ENCODE data around the gene PCNX3.
"Not testable (repeated sequence)": the region's sequence is repeated elsewhere in the genome, so short reads cannot be mapped to it uniquely, and the experiment has no call there.

DNA sequence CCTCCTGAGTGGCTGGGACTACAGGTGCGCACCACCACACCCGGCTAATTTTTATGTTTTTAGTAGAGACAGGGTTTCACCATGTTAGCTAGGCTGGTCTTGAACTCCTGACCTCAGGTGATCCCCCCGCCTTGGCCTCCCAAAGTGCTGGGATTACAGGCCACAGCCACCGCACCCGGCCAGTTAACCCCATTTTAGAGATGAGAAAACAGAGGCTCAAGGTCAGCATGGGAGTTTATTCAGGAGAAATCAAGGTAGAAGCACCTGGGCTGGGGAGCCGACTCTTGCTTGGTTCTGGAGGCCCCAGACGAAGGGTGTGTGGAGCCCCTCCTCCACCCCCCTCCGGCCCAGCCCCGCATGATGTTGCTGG is 23.6 kb downstream of the PCNX3 start:
- not testable (repeated sequence) for TF ChIP-seq POLR2A (IDR thresholded peaks at IDR 0.05)
- TF ChIP-seq, protein P1, sequence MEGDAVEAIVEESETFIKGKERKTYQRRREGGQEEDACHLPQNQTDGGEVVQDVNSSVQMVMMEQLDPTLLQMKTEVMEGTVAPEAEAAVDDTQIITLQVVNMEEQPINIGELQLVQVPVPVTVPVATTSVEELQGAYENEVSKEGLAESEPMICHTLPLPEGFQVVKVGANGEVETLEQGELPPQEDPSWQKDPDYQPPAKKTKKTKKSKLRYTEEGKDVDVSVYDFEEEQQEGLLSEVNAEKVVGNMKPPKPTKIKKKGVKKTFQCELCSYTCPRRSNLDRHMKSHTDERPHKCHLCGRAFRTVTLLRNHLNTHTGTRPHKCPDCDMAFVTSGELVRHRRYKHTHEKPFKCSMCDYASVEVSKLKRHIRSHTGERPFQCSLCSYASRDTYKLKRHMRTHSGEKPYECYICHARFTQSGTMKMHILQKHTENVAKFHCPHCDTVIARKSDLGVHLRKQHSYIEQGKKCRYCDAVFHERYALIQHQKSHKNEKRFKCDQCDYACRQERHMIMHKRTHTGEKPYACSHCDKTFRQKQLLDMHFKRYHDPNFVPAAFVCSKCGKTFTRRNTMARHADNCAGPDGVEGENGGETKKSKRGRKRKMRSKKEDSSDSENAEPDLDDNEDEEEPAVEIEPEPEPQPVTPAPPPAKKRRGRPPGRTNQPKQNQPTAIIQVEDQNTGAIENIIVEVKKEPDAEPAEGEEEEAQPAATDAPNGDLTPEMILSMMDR (IDR thresholded peaks at IDR 0.05), result not testable (repeated sequence)
